ENCODE results near the gene VILL.

VILL gene

DNA sequence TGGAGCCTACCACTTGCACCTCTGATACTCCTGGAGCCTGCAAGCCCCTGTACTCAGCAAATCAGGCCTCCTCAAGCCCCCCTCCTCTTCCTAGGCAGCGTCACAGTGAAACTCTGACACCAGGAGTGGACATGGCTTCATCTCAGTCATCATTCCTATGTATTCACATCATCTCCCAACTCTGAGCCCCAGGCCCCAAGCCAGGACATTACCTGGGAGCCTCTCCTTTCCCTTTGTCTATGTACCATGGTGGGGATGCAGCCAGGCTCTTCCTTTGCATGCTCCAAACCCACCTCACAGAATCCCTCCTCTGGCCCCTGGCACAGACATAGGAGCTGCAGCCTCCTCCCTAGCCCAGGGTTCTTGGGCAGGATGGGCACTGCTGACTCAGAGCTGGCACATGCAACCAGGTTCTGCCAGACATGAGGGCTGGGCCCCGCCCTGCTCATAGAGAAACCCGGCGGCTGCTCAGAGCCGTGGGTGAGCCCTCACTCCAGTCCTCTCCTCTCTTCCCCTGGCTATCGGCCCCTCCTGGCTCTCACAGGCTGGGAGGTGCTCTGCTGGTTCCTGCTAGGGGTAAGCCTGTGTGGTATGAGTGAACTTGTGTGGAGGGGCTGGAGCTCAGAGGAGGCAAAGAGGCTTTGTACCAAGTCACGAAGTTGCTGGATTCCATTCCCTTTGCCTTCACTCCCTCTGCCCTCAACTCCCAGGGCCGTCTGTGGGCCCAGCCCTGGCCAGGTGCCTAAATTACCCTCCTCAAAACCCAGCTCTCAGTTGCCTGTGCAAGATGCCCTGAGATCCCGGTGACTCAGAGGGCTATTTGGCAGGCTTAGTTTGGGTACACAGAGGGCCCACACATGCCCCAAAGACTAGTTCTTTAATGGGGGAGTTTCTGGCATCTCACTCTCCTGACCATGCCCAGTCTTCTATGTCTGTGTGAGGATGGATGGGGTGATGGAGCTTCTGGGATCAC is 40.7 kb downstream of the VILL start:
- TF ChIP-seq, protein P1, sequence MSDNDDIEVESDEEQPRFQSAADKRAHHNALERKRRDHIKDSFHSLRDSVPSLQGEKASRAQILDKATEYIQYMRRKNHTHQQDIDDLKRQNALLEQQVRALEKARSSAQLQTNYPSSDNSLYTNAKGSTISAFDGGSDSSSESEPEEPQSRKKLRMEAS (IDR thresholded peaks at IDR 0.05): peak; percentile 44; the same call in 1 of the 2 replicates
- TF ChIP-seq, protein P2, sequence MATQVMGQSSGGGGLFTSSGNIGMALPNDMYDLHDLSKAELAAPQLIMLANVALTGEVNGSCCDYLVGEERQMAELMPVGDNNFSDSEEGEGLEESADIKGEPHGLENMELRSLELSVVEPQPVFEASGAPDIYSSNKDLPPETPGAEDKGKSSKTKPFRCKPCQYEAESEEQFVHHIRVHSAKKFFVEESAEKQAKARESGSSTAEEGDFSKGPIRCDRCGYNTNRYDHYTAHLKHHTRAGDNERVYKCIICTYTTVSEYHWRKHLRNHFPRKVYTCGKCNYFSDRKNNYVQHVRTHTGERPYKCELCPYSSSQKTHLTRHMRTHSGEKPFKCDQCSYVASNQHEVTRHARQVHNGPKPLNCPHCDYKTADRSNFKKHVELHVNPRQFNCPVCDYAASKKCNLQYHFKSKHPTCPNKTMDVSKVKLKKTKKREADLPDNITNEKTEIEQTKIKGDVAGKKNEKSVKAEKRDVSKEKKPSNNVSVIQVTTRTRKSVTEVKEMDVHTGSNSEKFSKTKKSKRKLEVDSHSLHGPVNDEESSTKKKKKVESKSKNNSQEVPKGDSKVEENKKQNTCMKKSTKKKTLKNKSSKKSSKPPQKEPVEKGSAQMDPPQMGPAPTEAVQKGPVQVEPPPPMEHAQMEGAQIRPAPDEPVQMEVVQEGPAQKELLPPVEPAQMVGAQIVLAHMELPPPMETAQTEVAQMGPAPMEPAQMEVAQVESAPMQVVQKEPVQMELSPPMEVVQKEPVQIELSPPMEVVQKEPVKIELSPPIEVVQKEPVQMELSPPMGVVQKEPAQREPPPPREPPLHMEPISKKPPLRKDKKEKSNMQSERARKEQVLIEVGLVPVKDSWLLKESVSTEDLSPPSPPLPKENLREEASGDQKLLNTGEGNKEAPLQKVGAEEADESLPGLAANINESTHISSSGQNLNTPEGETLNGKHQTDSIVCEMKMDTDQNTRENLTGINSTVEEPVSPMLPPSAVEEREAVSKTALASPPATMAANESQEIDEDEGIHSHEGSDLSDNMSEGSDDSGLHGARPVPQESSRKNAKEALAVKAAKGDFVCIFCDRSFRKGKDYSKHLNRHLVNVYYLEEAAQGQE (IDR thresholded peaks at IDR 0.05; ENCODE audit: low read depth): no peak
- peak; percentile 49; the same call in 1 of the 2 replicates for TF ChIP-seq NFIC (IDR thresholded peaks at IDR 0.05)

DNA sequence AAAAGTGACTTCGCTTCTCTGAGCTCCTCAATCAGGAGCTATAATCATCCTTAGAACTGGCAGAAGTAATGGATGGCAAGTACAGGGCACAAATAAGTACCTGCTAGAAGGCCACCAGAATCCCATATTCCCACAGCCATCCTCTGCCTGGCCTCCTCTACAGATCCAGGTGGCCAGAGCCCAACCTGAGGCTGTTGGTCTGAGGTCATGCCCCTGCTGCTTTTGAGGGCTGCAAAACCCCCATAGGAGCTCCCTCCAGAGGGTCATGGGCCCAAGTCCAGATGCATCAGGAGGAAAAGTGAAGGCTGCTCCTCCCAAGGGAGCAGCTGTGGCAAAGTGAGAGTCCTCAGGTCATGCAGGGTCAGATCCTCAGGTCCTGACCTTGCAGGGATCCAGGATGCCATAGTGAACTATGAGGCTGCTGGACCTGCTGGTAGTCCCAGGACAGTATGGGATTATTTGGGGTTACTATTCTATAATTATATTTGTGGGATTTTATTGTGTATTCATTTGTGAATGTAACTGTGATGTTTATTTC is 41.8 kb downstream of the VILL start:
- TF ChIP-seq CEBPB (IDR thresholded peaks at IDR 0.05): no peak
- no peak for TF ChIP-seq ZBTB7A (IDR thresholded peaks at IDR 0.05; ENCODE audit: low read depth)
- TF ChIP-seq, protein P3, sequence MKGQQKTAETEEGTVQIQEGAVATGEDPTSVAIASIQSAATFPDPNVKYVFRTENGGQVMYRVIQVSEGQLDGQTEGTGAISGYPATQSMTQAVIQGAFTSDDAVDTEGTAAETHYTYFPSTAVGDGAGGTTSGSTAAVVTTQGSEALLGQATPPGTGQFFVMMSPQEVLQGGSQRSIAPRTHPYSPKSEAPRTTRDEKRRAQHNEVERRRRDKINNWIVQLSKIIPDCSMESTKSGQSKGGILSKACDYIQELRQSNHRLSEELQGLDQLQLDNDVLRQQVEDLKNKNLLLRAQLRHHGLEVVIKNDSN (IDR thresholded peaks at IDR 0.05): no peak

DNA sequence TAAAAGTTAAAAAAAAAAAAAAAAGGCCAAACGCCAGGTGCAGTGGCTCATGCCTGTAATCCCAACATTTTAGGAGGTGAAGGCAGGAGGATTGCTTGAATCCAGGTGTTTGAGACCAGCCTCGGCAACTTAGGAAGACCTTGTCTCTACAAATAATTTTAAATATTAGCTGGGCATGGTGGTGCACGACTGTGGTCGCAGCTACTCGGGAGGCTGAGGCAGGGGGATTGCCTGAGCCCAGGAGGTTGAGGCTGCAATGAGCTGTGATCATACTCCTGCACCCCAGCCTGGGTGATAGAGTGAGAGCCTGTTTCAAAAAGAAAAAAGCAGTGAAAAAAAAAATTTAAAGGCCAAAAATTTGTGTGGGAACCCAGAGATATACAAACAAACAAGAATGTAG is 45.7 kb downstream of the VILL start:
- TF ChIP-seq TCF12 (IDR thresholded peaks at IDR 0.05; ENCODE audit: low read depth) (no peak), ZBTB7A (IDR thresholded peaks at IDR 0.05; ENCODE audit: low read depth) (no peak), FOXM1 (IDR thresholded peaks at IDR 0.05; ENCODE audit: borderline replicate concordance, low read depth) (no peak), CEBPB (IDR thresholded peaks at IDR 0.05) (no peak), NFIC (IDR thresholded peaks at IDR 0.05) (no peak), TEAD4 (IDR thresholded peaks at IDR 0.05) (no peak), RAD21 (IDR thresholded peaks at IDR 0.05; ENCODE audit: low read depth) (no peak), TAF1 (IDR thresholded peaks at IDR 0.05; ENCODE audit: low read depth) (no peak), EGR1 (IDR thresholded peaks at IDR 0.05) (no peak), EP300 (IDR thresholded peaks at IDR 0.05; ENCODE audit: borderline replicate concordance) (no peak), CREB1 (IDR thresholded peaks at IDR 0.05; ENCODE audit: low read depth) (no peak), YY1 (IDR thresholded peaks at IDR 0.05; ENCODE audit: low read depth) (no peak)
- TF ChIP-seq, protein P3 (IDR thresholded peaks at IDR 0.05): no peak
- TF ChIP-seq, protein P1 (IDR thresholded peaks at IDR 0.05): no peak
- TF ChIP-seq, protein P2 (IDR thresholded peaks at IDR 0.05; ENCODE audit: low read depth): no peak

DNA sequence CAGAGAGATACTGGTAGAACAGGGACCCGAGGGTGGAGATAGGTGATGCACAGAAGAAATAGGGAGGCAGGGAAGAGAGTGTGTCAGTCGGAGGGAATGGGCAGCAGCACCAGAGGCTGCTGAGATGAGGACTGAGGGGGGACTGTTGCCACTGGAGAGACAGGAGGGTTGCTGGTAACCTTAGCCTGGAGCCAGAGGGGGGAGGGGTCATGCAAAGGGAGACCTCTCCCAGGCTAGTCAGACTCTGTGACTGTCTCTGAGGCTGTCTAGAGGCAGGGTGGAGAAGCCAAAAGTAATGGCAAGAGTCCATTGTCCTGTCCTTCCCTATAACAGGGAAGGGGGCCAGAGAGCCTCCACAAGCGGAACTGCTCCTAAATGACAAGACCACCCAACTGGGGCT is 46.3 kb downstream of the VILL start:
- TF ChIP-seq, protein P3 (IDR thresholded peaks at IDR 0.05): no peak
- no peak for TF ChIP-seq ZBTB7A (IDR thresholded peaks at IDR 0.05; ENCODE audit: low read depth)
- no peak for TF ChIP-seq CREB1 (IDR thresholded peaks at IDR 0.05; ENCODE audit: low read depth)
- no peak for TF ChIP-seq EGR1 (IDR thresholded peaks at IDR 0.05)
- no peak for TF ChIP-seq CEBPB (IDR thresholded peaks at IDR 0.05)
- no peak for TF ChIP-seq EP300 (IDR thresholded peaks at IDR 0.05; ENCODE audit: borderline replicate concordance)
- TF ChIP-seq FOXM1 (IDR thresholded peaks at IDR 0.05; ENCODE audit: borderline replicate concordance, low read depth): no peak
- TF ChIP-seq, protein P2 (IDR thresholded peaks at IDR 0.05; ENCODE audit: low read depth): no peak
- no peak for TF ChIP-seq TEAD4 (IDR thresholded peaks at IDR 0.05)
- no peak for TF ChIP-seq RAD21 (IDR thresholded peaks at IDR 0.05; ENCODE audit: low read depth)
- TF ChIP-seq YY1 (IDR thresholded peaks at IDR 0.05; ENCODE audit: low read depth): no peak
- TF ChIP-seq, protein P1 (IDR thresholded peaks at IDR 0.05): no peak
